Coronary artery (tissue), 2 donors: ENCODE results near the gene CLEC5A.

Experiments used
- DNase-seq: peaks from one replicate; pipeline ENCODE4 v3.0.0-alpha.2; 2017; ENCODE audit warnings: low spot score
- H3K27ac ChIP-seq, 2 donors: fragments of 200-600 bp; sonication (generic); one replicate each; pipeline ENCODE4 v1.5.1; 2016 to 2019
- H3K4me3 ChIP-seq: fragments of 200-600 bp; sonication (generic); 2 replicates; pipeline ENCODE4 v1.5.1; 2016; ENCODE audit warnings: mild to moderate bottlenecking, moderate library complexity
- TF ChIP-seq, protein P1 (sequence below): fragments of 200-600 bp; sonication (generic); IDR thresholded peaks from one replicate; pipeline ENCODE4 v1.5.1; 2019; ENCODE audit warnings: antibody characterized with exemption

CLEC5A gene

GRCh38 chr7:141949451-141949850 lies 2.7 kb upstream of the CLEC5A start:
- Histone ChIP-seq H3K27ac (no peak overlapping the region), H3K4me3 (no peak overlapping the region)
- DNase-seq = no peak
- TF ChIP-seq, protein P1, sequence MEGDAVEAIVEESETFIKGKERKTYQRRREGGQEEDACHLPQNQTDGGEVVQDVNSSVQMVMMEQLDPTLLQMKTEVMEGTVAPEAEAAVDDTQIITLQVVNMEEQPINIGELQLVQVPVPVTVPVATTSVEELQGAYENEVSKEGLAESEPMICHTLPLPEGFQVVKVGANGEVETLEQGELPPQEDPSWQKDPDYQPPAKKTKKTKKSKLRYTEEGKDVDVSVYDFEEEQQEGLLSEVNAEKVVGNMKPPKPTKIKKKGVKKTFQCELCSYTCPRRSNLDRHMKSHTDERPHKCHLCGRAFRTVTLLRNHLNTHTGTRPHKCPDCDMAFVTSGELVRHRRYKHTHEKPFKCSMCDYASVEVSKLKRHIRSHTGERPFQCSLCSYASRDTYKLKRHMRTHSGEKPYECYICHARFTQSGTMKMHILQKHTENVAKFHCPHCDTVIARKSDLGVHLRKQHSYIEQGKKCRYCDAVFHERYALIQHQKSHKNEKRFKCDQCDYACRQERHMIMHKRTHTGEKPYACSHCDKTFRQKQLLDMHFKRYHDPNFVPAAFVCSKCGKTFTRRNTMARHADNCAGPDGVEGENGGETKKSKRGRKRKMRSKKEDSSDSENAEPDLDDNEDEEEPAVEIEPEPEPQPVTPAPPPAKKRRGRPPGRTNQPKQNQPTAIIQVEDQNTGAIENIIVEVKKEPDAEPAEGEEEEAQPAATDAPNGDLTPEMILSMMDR = no peak

GRCh38 chr7:141949021-141949420 lies 2.2 kb upstream of the CLEC5A start:
- DNase-seq = no peak
- TF ChIP-seq, protein P1 = no peak
- H3K4me3 ChIP-seq = no peak overlapping the region
- H3K27ac ChIP-seq = no peak overlapping the region

DNA sequence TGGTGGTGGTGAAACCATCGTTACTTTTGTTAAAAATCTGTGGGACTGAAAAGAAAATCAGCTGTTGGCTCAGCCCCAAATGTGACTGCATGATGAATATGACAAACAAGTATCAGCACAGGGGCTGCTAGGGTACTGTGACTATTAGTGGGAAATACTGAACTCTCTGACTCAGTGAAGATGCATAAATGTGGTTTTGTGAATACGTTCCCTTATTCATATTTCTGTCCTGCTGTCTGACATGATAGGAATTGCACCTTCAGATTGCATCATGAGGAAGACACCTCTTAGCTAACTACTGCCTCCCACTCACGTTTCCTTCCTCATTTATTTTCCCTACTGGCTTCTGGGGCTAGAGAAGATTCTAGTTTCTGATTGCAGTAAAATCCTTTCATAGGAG lies 1.4 kb downstream of the CLEC5A start:
- TF ChIP-seq, protein P1 = no peak
- DNase-seq = no peak
- H3K4me3 ChIP-seq = no peak overlapping the region
- H3K27ac ChIP-seq = no peak overlapping the region

- TF ChIP-seq, protein P1 = no peak
- no peak overlapping the region for H3K27ac ChIP-seq
- H3K4me3 ChIP-seq = no peak overlapping the region
- no peak for DNase-seq
Measured at GRCh38 chr7:141944811-141945210, 2.0 kb downstream of the CLEC5A start.

- Histone ChIP-seq H3K27ac (no peak overlapping the region), H3K4me3 (no peak overlapping the region)
- no peak for DNase-seq
- TF ChIP-seq, protein P1 = no peak
Measured at GRCh38 chr7:141943846-141944245, 2.9 kb downstream of the CLEC5A start.

GRCh38 chr7:141941075-141941474 lies 5.7 kb downstream of the CLEC5A start:
- TF ChIP-seq, protein P1 = no peak
- no peak for DNase-seq
- Histone ChIP-seq H3K27ac (no peak overlapping the region), H3K4me3 (no peak overlapping the region)

DNA sequence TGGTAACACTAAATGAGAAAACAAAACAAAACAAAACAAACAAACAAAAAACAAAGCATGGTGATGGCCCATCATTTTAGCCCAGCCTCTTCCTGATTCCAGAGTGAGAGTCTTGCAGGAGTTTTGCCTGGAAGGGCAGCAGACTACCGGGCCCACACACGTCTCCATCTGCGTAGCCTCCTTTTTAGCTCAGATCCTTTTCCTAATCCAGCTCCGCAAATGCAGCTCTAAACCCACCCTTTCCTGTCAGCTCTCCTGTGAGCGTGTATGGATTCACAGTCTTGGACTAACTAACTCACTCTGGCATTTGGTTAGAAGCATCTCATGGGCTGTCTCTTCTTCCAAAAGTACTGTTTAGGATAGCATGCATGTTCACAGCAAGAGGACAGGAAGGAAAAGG lies 16.6 kb downstream of the CLEC5A start:
- H3K4me3 ChIP-seq = no peak overlapping the region
- H3K27ac ChIP-seq = no peak overlapping the region
- TF ChIP-seq, protein P1 = no peak
- DNase-seq = no peak
